Left forelimb (tissue), 1 donor: Measurements from ENCODE around the gene FOXQ1.

Source experiments
- DNase-seq: peaks from one replicate; pipeline ENCODE4 v3.0.0-alpha.2; 2018; ENCODE audit warnings: low spot score

Gene FOXQ1

GRCh38 chr6:1311400-1312202 lies at the start of gene FOXQ1:
TSS of gene FOXQ1 (plus strand) at chr6:1312098. CDS start at chr6:1312705, 607 bp downstream.
- peak; percentile 60 for DNase-seq

- no peak for DNase-seq
Observed at GRCh38 chr6:1262704-1263038, 49.2 kb upstream of the FOXQ1 start.

- no peak for DNase-seq
Observed at GRCh38 chr6:1263039-1263849, 48.7 kb upstream of the FOXQ1 start.

GRCh38 chr6:1263850-1264377 lies 48.0 kb upstream of the FOXQ1 start:
- DNase-seq, result no peak

GRCh38 chr6:1264619-1265445 lies 47.1 kb upstream of the FOXQ1 start:
- no peak for DNase-seq

- no peak for DNase-seq
Observed at GRCh38 chr6:1266686-1267056, 45.2 kb upstream of the FOXQ1 start.

GRCh38 chr6:1267057-1267732 lies 44.7 kb upstream of the FOXQ1 start:
- DNase-seq, result no peak

- no peak for DNase-seq
Observed at GRCh38 chr6:1267790-1268762, 43.8 kb upstream of the FOXQ1 start.

- DNase-seq, result no peak
Observed at GRCh38 chr6:1271071-1271763, 40.7 kb upstream of the FOXQ1 start.

GRCh38 chr6:1278061-1278720 lies 33.7 kb upstream of the FOXQ1 start:
- DNase-seq, result no peak

- DNase-seq, result no peak
Observed at GRCh38 chr6:1279065-1279464, 32.8 kb upstream of the FOXQ1 start.

GRCh38 chr6:1280666-1281300 lies 31.1 kb upstream of the FOXQ1 start:
- no peak for DNase-seq

GRCh38 chr6:1281746-1282145 lies 30.2 kb upstream of the FOXQ1 start:
- DNase-seq, result no peak

- DNase-seq, result no peak
Observed at GRCh38 chr6:1283501-1283900, 28.4 kb upstream of the FOXQ1 start.

GRCh38 chr6:1285556-1285955 lies 26.3 kb upstream of the FOXQ1 start:
- no peak for DNase-seq

GRCh38 chr6:1285956-1286355 lies 25.9 kb upstream of the FOXQ1 start:
- no peak for DNase-seq

- DNase-seq, result no peak
Observed at GRCh38 chr6:1287103-1287591, 24.8 kb upstream of the FOXQ1 start.

GRCh38 chr6:1290086-1290485 lies 21.8 kb upstream of the FOXQ1 start:
- no peak for DNase-seq

- DNase-seq, result no peak
Observed at GRCh38 chr6:1290805-1291204, 21.1 kb upstream of the FOXQ1 start.
